ENCODE results near the gene NKX2-2. TPM values are rescaled to one million over a fixed set of nuclear protein-coding genes. Genes with fewer than 3 reads are reported as not detected.

Gene NKX2-2
- total and polyA plus RNA-seq, 2 of the 4 experiments (the other 2 are of a cell fraction) = not detected

DNA sequence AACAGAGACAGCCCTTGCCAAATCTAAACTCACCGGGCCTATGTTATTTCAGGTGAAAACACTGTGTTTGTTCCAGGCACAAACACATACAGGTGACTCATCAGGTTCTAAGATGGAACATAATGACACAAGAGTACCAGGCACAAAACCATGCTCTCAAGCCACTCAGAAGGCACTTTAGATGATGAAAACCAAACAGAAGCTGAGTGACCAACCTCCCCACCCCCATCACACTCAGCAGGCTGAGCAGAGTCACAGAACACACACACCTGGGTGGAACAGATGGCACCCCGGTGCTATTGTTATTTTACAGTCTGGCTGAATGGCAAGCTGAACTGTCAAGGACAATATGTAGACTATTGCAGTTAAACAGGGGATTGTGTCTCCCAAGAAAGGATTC lies 20.6 kb upstream of the NKX2-2 start:
- Histone ChIP-seq H3K18ac (ENCODE audit: low read depth, low read length) (no peak overlapping the region), H3K4me3 (ENCODE audit: insufficient read depth, low read depth, low read length) (no peak overlapping the region), H3K4me2 (ENCODE audit: low read depth, low read length) (no peak overlapping the region), H3K9me3 (ENCODE audit: control insufficient read depth, insufficient read depth, low read length) (no peaks in the 10 kb centered on the region), H3K9ac (ENCODE audit: low read depth, low read length) (no peak overlapping the region), H2AK9ac (replicated peaks; ENCODE audit: low read depth, low read length, poor library complexity) (no peak overlapping the region), H3K56ac (ENCODE audit: extremely low read depth, insufficient read depth, low read length) (no peak overlapping the region), H2BK20ac (ENCODE audit: low read depth, low read length) (no peak overlapping the region), H3K23ac (ENCODE audit: low read depth, low read length) (no peak overlapping the region), H2BK5ac (ENCODE audit: low read depth, low read length, poor library complexity, severe bottlenecking) (no peak overlapping the region), H3K36me3 (ENCODE audit: control insufficient read depth, insufficient read depth, low read length) (no peaks in the 10 kb centered on the region), H4K8ac (ENCODE audit: low read depth in 2 of 2, low read length in 2 of 2) (no peak overlapping the region), H3K4ac (ENCODE audit: low read depth, low read length) (no peak overlapping the region), H4K5ac (ENCODE audit: low read depth, low read length) (no peak overlapping the region), H2BK120ac (ENCODE audit: low read depth, low read length) (no peak overlapping the region), H3K79me1 (ENCODE audit: low read depth in 1 of 2, low read length in 2 of 2) (no peaks in the 10 kb centered on the region), H4K91ac (ENCODE audit: insufficient read depth, low read depth, low read length) (no peak overlapping the region), H3K9me1 (ENCODE audit: insufficient read depth, low read length) (no peaks in the 10 kb centered on the region), H3K14ac (replicated peaks; ENCODE audit: low read depth, low read length) (no peak overlapping the region), H2BK15ac (ENCODE audit: low read depth, low read length) (no peak overlapping the region), H3K27me3 (ENCODE audit: control insufficient read depth, insufficient read depth, low read length) (no peaks in the 10 kb centered on the region), H2AK5ac (ENCODE audit: low read depth, low read length) (no peak overlapping the region), H3K4me1 (ENCODE audit: control insufficient read depth, insufficient read depth, low read length) (no peaks in the 10 kb centered on the region), H4K20me1 (ENCODE audit: insufficient read depth, low read length) (no peaks in the 10 kb centered on the region), H2AFZ (replicated peaks; ENCODE audit: low read length, poor library complexity) (no peak overlapping the region), H3K27ac (ENCODE audit: insufficient read depth, low read length) (no peak overlapping the region)
- ChIA-PET CTCF (no interaction called here), POLR2A (ENCODE audit: unreplicated experiment) (no interaction called here)
- no TSS peak for BruUV-seq (replicated peaks)
- in situ Hi-C loops (cut with MboI; ENCODE audit: low sequenced_read_pairs) = no loop called here
- WGBS, 2 experiments (ENCODE audit: extremely low coverage in 2 of 2, insufficient read length in 1 of 2) = no CpG with 5 or more reads among the region's 2 CpGs
- TF ChIP-seq, protein P1, sequence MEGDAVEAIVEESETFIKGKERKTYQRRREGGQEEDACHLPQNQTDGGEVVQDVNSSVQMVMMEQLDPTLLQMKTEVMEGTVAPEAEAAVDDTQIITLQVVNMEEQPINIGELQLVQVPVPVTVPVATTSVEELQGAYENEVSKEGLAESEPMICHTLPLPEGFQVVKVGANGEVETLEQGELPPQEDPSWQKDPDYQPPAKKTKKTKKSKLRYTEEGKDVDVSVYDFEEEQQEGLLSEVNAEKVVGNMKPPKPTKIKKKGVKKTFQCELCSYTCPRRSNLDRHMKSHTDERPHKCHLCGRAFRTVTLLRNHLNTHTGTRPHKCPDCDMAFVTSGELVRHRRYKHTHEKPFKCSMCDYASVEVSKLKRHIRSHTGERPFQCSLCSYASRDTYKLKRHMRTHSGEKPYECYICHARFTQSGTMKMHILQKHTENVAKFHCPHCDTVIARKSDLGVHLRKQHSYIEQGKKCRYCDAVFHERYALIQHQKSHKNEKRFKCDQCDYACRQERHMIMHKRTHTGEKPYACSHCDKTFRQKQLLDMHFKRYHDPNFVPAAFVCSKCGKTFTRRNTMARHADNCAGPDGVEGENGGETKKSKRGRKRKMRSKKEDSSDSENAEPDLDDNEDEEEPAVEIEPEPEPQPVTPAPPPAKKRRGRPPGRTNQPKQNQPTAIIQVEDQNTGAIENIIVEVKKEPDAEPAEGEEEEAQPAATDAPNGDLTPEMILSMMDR (conservative IDR thresholded peaks at IDR 0.05; ENCODE audit: low read depth, low read length) = no peak
- TF ChIP-seq RCOR1 (IDR thresholded peaks at IDR 0.05; ENCODE audit: insufficient replicate concordance, low read length) = no peak
- no peak for TF ChIP-seq MXI1 (IDR thresholded peaks at IDR 0.05; ENCODE audit: borderline replicate concordance, low read depth, low read length)
- TF ChIP-seq FOS (IDR thresholded peaks at IDR 0.05; ENCODE audit: low read depth, low read length) = no peak
- TF ChIP-seq POLR2A (IDR thresholded peaks at IDR 0.05; ENCODE audit: low read depth, low read length) = no peak
- no peak for TF ChIP-seq MAZ (IDR thresholded peaks at IDR 0.05; ENCODE audit: borderline replicate concordance, low read depth, low read length)
- TF ChIP-seq NFE2L2 (IDR thresholded peaks at IDR 0.05; ENCODE audit: low read depth, low read length) = no peak
- no peak for TF ChIP-seq SMC3 (IDR thresholded peaks at IDR 0.05; ENCODE audit: low read depth, low read length)
- TF ChIP-seq, protein P2, sequence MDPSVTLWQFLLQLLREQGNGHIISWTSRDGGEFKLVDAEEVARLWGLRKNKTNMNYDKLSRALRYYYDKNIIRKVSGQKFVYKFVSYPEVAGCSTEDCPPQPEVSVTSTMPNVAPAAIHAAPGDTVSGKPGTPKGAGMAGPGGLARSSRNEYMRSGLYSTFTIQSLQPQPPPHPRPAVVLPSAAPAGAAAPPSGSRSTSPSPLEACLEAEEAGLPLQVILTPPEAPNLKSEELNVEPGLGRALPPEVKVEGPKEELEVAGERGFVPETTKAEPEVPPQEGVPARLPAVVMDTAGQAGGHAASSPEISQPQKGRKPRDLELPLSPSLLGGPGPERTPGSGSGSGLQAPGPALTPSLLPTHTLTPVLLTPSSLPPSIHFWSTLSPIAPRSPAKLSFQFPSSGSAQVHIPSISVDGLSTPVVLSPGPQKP (IDR thresholded peaks at IDR 0.05; ENCODE audit: borderline replicate concordance, low read depth, low read length) = no peak
- no peak for TF ChIP-seq MAFK (IDR thresholded peaks at IDR 0.05; ENCODE audit: low read depth, low read length)
- TF ChIP-seq BHLHE40 (IDR thresholded peaks at IDR 0.05; ENCODE audit: low read depth, low read length) = no peak
- TF ChIP-seq CHD1 (IDR thresholded peaks at IDR 0.05; ENCODE audit: low read depth, low read length) = no peak
- no peak for TF ChIP-seq RAD21 (IDR thresholded peaks at IDR 0.05; ENCODE audit: low read length)
- no peak for TF ChIP-seq RFX5 (IDR thresholded peaks at IDR 0.05; ENCODE audit: low read depth, low read length)
- TF ChIP-seq, protein P3, sequence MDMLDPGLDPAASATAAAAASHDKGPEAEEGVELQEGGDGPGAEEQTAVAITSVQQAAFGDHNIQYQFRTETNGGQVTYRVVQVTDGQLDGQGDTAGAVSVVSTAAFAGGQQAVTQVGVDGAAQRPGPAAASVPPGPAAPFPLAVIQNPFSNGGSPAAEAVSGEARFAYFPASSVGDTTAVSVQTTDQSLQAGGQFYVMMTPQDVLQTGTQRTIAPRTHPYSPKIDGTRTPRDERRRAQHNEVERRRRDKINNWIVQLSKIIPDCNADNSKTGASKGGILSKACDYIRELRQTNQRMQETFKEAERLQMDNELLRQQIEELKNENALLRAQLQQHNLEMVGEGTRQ (IDR thresholded peaks at IDR 0.05; ENCODE audit: low read depth, low read length) = no peak
- TF ChIP-seq CEBPB (IDR thresholded peaks at IDR 0.05; ENCODE audit: low read depth, low read length) = no peak
- ATAC-seq (ENCODE audit: low read depth) (no peak), DNase-seq (no peak)
- intact Hi-C loops (cut with micrococcal nuclease) = no loop called here
- dilution Hi-C loops (cut with HindIII; ENCODE audit: low sequenced_read_pairs, unreplicated experiment) = no loop called here
